A673 (cell line): ENCODE results near the gene UTP15.

ENCODE experiments used
- EZH2 ChIP-seq: fragments of 200-600 bp; sonication (generic); IDR thresholded peaks from 2 replicates; pipeline ENCODE4 v1.6.1; 2017; ENCODE audit warnings: borderline replicate concordance, low read depth, mild to moderate bottlenecking, mixed read lengths, antibody characterized with exemption, low read length; ENCODE audit not compliant: poor library complexity, severe bottlenecking
- TF ChIP-seq, protein P1 (sequence below): fragments of 300-800, 200-600 bp; sonication (generic); conservative IDR thresholded peaks from 2 replicates; pipeline ENCODE4 v1.5.1; 2017; ENCODE audit warnings: low read depth, mild to moderate bottlenecking, antibody characterized with exemption, low read length, moderate library complexity, mixed read lengths

DNA sequence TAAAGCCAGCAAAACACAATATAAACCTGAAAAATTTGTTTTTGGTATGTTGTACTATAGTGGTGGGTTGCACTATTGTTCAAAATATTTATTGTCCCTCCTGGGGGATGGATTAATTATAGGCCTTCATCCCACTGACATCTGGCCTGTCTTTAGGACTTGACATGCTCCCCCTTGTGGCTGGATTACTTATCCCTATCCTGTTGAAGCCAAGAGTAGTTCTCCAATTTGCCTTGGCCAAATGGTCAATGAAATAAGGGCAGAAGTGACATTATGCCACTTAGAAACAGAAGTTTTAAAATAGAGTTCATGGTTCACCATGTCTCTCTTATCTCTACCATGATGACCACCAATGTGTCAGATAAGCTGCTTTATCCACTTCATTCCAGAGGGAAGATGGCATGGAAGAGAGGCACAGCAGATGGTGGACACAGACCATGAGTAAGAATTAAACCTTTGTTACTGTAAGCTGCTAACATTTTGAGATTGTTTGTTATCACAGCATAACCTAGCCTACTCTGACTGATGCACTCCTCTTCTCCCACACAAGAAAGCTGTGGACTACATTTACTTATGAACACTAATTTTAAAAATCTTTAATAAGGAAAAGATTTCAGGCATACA is 31.3 kb downstream of the UTP15 start:
- TF ChIP-seq, protein P1, sequence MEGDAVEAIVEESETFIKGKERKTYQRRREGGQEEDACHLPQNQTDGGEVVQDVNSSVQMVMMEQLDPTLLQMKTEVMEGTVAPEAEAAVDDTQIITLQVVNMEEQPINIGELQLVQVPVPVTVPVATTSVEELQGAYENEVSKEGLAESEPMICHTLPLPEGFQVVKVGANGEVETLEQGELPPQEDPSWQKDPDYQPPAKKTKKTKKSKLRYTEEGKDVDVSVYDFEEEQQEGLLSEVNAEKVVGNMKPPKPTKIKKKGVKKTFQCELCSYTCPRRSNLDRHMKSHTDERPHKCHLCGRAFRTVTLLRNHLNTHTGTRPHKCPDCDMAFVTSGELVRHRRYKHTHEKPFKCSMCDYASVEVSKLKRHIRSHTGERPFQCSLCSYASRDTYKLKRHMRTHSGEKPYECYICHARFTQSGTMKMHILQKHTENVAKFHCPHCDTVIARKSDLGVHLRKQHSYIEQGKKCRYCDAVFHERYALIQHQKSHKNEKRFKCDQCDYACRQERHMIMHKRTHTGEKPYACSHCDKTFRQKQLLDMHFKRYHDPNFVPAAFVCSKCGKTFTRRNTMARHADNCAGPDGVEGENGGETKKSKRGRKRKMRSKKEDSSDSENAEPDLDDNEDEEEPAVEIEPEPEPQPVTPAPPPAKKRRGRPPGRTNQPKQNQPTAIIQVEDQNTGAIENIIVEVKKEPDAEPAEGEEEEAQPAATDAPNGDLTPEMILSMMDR, result peak; percentile 75
- TF ChIP-seq EZH2, result no peak
